HepG2 (cell line): ENCODE measurements around the gene ACP2. TPM values are rescaled to one million over a fixed set of nuclear protein-coding genes. Genes with fewer than 3 reads are reported as not detected.

ENCODE experiments used
- CBX2 ChIP-seq, 2 experiments: fragments of 200-600 bp in 1 of 2; sonication (generic); formaldehyde crosslinking in 1 of 2; IDR thresholded peaks; 2 replicates each; pipeline versions ENCODE4 v1.7.0 to v1.8.1; 2018 to 2022; ENCODE audit warnings: low read depth in 2 of 2, low read length in 1 of 2, mild to moderate bottlenecking in 1 of 2, missing genetic modification reagents in 1 of 2
- ELF3 ChIP-seq: IDR thresholded peaks from 2 replicates; pipeline ENCODE4 v1.6.1; 2016; ENCODE audit warnings: missing genetic modification reagents, missing compliant biosample characterization
- GATAD2A ChIP-seq: IDR thresholded peaks from 2 replicates; pipeline ENCODE4 v1.6.1; 2016
- HNF4G ChIP-seq, 2 experiments: sonication (generic) in 1 of 2; formaldehyde crosslinking in 1 of 2; IDR thresholded peaks; 2 replicates each; pipeline versions ENCODE4 v1.4.0 to v1.6.1; 2011 to 2020; ENCODE audit warnings: borderline replicate concordance in 2 of 2, low read depth in 2 of 2, mild to moderate bottlenecking in 2 of 2, low read length in 1 of 2, missing genetic modification reagents in 1 of 2, moderate library complexity in 1 of 2
- ONECUT2 ChIP-seq: sonication (generic); formaldehyde crosslinking; IDR thresholded peaks from 2 replicates; pipeline ENCODE4 v1.4.0; 2020; ENCODE audit warnings: missing genetic modification reagents
- POLR2A ChIP-seq, 2 experiments: IDR thresholded peaks; 2 replicates each; pipeline ENCODE4 v1.6.1; 2011; ENCODE audit warnings: low read depth in 2 of 2, low read length in 2 of 2, mild to moderate bottlenecking in 1 of 2, moderate library complexity in 1 of 2; ENCODE audit not compliant: insufficient read depth in 1 of 2
- RORA ChIP-seq: sonication (generic); formaldehyde crosslinking; IDR thresholded peaks from 2 replicates; pipeline ENCODE4 v1.5.0; 2020; ENCODE audit warnings: mild to moderate bottlenecking, missing genetic modification reagents, moderate library complexity
- SKI ChIP-seq: fragments of 450-650 bp; IDR thresholded peaks from one replicate; pipeline ENCODE4 v1.6.1; 2018; ENCODE audit warnings: mild to moderate bottlenecking; ENCODE audit not compliant: partially characterized antibody
- SRSF4 ChIP-seq: fragments of 200-400 bp; formaldehyde crosslinking; IDR thresholded peaks from one replicate; pipeline ENCODE4 v1.6.1; 2018; ENCODE audit warnings: mild to moderate bottlenecking, low read depth, low read length, moderate library complexity; ENCODE audit not compliant: poor library complexity, severe bottlenecking
- YEATS2 ChIP-seq: sonication (generic); formaldehyde crosslinking; IDR thresholded peaks from 2 replicates; pipeline ENCODE4 v1.4.0; 2020; ENCODE audit warnings: missing genetic modification reagents, borderline replicate concordance
- YEATS4 ChIP-seq: sonication (generic); formaldehyde crosslinking; IDR thresholded peaks from 2 replicates; pipeline ENCODE4 v1.4.0; 2020; ENCODE audit warnings: missing genetic modification reagents, borderline replicate concordance
- ZNF597 ChIP-seq: sonication (generic); formaldehyde crosslinking; IDR thresholded peaks from 2 replicates; pipeline ENCODE4 v1.5.0; 2020; ENCODE audit warnings: missing genetic modification reagents
- polyA plus RNA-seq, 8 experiments: library from polyadenylated mRNA; depleted of rRNA in 3 of 8; stranded (reverse) in 7 of 8; unstranded in 1 of 8; fragments of >200 nt; fragmentation: Illumina TruSeq in 4 of 8; extraction: Trizol in 4 of 8; gene quantifications; 2 replicates each; pipeline versions ENCODE4 v1.2.1 to v1.2.3, GENCODE V29; 2011 to 2016; ENCODE audit warnings: low read depth in 4 of 8, missing spikeins in 1 of 8, mixed read lengths in 1 of 8; ENCODE audit not compliant: insufficient read depth in 1 of 8
- total RNA-seq, 5 experiments: library from RNA; depleted of rRNA; stranded (reverse); fragments of >200 nt; fragmentation: Illumina TruSeq; extraction: Trizol; gene quantifications; 2 replicates each; pipeline ENCODE4 v1.2.3, GENCODE V29; 2016; ENCODE audit warnings: low read depth in 1 of 5
- TF ChIP-seq, protein P1 (sequence below): sonication (generic); formaldehyde crosslinking; IDR thresholded peaks from 2 replicates; pipeline ENCODE4 v1.4.0; 2020; ENCODE audit warnings: missing genetic modification reagents
- TF ChIP-seq, protein P2 (sequence below): sonication (generic); formaldehyde crosslinking; conservative IDR thresholded peaks from 2 replicates; pipeline ENCODE4 v1.4.0; 2020; ENCODE audit warnings: mild to moderate bottlenecking, missing genetic modification reagents, moderate library complexity
- TF ChIP-seq, protein P3 (sequence below): IDR thresholded peaks from 2 replicates; pipeline ENCODE4 v1.6.1; 2016; ENCODE audit warnings: mild to moderate bottlenecking
- TF ChIP-seq, protein P4 (sequence below): sonication (generic); formaldehyde crosslinking; IDR thresholded peaks from 2 replicates; pipeline ENCODE4 v1.8.0; 2022; ENCODE audit warnings: mild to moderate bottlenecking, missing genetic modification reagents, borderline replicate concordance

The ACP2 gene
- total and polyA plus RNA-seq, 2 of the 13 experiments (the other 11 are each of a cell fraction or from before 2014, with no cell fraction given): 17.7 to 20.2 TPM

GRCh38 chr11:47216121-47216798, 32.4 kb downstream of the ACP2 start (continued):
- TF ChIP-seq GATAD2A (CRISPR knock-in tag): peak; percentile 82; the same call in 1 of the 2 replicates
- TF ChIP-seq POLR2A (IDR thresholded peaks at IDR 0.05; ENCODE audit: insufficient read depth in 1 of 2, low read depth in 2 of 2, low read length in 2 of 2): peak in 1 of 2 experiments; percentile 30; a peak in 1 of 4 replicates
- TF ChIP-seq CBX2 (IDR thresholded peaks at IDR 0.05; ENCODE audit: low read depth, low read length): no peak
- TF ChIP-seq CBX2 (CRISPR knock-in tag; IDR thresholded peaks at IDR 0.05; ENCODE audit: low read depth): no peak
- TF ChIP-seq RORA (CRISPR knock-in tag): no peak
- TF ChIP-seq, protein P1, sequence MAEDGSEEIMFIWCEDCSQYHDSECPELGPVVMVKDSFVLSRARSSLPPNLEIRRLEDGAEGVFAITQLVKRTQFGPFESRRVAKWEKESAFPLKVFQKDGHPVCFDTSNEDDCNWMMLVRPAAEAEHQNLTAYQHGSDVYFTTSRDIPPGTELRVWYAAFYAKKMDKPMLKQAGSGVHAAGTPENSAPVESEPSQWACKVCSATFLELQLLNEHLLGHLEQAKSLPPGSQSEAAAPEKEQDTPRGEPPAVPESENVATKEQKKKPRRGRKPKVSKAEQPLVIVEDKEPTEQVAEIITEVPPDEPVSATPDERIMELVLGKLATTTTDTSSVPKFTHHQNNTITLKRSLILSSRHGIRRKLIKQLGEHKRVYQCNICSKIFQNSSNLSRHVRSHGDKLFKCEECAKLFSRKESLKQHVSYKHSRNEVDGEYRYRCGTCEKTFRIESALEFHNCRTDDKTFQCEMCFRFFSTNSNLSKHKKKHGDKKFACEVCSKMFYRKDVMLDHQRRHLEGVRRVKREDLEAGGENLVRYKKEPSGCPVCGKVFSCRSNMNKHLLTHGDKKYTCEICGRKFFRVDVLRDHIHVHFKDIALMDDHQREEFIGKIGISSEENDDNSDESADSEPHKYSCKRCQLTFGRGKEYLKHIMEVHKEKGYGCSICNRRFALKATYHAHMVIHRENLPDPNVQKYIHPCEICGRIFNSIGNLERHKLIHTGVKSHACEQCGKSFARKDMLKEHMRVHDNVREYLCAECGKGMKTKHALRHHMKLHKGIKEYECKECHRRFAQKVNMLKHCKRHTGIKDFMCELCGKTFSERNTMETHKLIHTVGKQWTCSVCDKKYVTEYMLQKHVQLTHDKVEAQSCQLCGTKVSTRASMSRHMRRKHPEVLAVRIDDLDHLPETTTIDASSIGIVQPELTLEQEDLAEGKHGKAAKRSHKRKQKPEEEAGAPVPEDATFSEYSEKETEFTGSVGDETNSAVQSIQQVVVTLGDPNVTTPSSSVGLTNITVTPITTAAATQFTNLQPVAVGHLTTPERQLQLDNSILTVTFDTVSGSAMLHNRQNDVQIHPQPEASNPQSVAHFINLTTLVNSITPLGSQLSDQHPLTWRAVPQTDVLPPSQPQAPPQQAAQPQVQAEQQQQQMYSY (CRISPR knock-in tag): no peak
- TF ChIP-seq ELF3 (CRISPR knock-in tag): no peak; the same call in none of the 2 replicates
- TF ChIP-seq, protein P2, sequence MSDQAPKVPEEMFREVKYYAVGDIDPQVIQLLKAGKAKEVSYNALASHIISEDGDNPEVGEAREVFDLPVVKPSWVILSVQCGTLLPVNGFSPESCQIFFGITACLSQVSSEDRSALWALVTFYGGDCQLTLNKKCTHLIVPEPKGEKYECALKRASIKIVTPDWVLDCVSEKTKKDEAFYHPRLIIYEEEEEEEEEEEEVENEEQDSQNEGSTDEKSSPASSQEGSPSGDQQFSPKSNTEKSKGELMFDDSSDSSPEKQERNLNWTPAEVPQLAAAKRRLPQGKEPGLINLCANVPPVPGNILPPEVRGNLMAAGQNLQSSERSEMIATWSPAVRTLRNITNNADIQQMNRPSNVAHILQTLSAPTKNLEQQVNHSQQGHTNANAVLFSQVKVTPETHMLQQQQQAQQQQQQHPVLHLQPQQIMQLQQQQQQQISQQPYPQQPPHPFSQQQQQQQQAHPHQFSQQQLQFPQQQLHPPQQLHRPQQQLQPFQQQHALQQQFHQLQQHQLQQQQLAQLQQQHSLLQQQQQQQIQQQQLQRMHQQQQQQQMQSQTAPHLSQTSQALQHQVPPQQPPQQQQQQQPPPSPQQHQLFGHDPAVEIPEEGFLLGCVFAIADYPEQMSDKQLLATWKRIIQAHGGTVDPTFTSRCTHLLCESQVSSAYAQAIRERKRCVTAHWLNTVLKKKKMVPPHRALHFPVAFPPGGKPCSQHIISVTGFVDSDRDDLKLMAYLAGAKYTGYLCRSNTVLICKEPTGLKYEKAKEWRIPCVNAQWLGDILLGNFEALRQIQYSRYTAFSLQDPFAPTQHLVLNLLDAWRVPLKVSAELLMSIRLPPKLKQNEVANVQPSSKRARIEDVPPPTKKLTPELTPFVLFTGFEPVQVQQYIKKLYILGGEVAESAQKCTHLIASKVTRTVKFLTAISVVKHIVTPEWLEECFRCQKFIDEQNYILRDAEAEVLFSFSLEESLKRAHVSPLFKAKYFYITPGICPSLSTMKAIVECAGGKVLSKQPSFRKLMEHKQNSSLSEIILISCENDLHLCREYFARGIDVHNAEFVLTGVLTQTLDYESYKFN (CRISPR knock-in tag): peak; percentile 47; the same call in 1 of the 2 replicates
- peak; percentile 91 for TF ChIP-seq SKI
- TF ChIP-seq ZNF597 (CRISPR knock-in tag): no peak
- TF ChIP-seq, protein P3, sequence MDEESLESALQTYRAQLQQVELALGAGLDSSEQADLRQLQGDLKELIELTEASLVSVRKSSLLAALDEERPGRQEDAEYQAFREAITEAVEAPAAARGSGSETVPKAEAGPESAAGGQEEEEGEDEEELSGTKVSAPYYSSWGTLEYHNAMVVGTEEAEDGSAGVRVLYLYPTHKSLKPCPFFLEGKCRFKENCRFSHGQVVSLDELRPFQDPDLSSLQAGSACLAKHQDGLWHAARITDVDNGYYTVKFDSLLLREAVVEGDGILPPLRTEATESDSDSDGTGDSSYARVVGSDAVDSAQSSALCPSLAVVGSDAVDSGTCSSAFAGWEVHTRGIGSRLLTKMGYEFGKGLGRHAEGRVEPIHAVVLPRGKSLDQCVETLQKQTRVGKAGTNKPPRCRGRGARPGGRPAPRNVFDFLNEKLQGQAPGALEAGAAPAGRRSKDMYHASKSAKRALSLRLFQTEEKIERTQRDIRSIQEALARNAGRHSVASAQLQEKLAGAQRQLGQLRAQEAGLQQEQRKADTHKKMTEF (CRISPR knock-in tag): peak; percentile 28; the same call in 1 of the 2 replicates
- TF ChIP-seq, protein P4, sequence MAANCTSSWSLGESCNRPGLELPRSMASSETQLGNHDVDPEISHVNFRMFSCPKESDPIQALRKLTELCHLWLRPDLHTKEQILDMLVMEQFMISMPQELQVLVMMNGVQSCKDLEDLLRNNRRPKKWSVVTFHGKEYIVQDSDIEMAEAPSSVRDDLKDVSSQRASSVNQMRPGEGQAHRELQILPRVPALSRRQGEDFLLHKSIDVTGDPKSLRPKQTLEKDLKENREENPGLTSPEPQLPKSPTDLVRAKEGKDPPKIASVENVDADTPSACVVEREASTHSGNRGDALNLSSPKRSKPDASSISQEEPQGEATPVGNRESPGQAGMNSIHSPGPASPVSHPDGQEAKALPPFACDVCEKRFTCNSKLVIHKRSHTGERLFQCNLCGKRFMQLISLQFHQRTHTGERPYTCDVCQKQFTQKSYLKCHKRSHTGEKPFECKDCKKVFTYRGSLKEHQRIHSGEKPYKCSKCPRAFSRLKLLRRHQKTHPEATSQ (CRISPR knock-in tag): no peak
- TF ChIP-seq YEATS2: 0 out of 2 replicates have a peak, but pooled peaks have one; percentile 44
- no peak for TF ChIP-seq SRSF4
- no peak for TF ChIP-seq HNF4G (IDR thresholded peaks at IDR 0.05; ENCODE audit: borderline replicate concordance, low read depth, low read length)
- TF ChIP-seq HNF4G (CRISPR knock-in tag; IDR thresholded peaks at IDR 0.05; ENCODE audit: borderline replicate concordance, low read depth): 0 out of 2 replicates have a peak, but pooled peaks have one; percentile 48
- TF ChIP-seq ONECUT2 (CRISPR knock-in tag): no peak
- TF ChIP-seq YEATS4: no peak
